GM21619 (cell line): ENCODE data around the gene WIPF3.
"Not testable (repeated sequence)": the region's sequence is repeated elsewhere in the genome, so short reads cannot be mapped to it uniquely, and the experiment has no call there.

Experiments used
- ATAC-seq: cut with Tn5 transposase; IDR thresholded peaks from one replicate; pipeline ENCODE4 v1.9.1; 2021; ENCODE audit not compliant: unreplicated experiment

The WIPF3 gene

GRCh38 chr7:29946428-29947186 lies 140.3 kb downstream of the WIPF3 start:
- ATAC-seq, result no peak

GRCh38 chr7:29948587-29948986 lies 142.3 kb downstream of the WIPF3 start:
- ATAC-seq, result no peak

GRCh38 chr7:29950480-29950879 lies 144.2 kb downstream of the WIPF3 start:
- no peak for ATAC-seq

- ATAC-seq, result no peak
Observed at GRCh38 chr7:29951206-29951605, 144.9 kb downstream of the WIPF3 start.

- no peak for ATAC-seq
Observed at GRCh38 chr7:29953726-29954347, 147.5 kb downstream of the WIPF3 start.

GRCh38 chr7:29955075-29955792 lies 148.9 kb downstream of the WIPF3 start:
- no peak for ATAC-seq

GRCh38 chr7:29955799-29956486 lies 149.6 kb downstream of the WIPF3 start:
- ATAC-seq, result peak; percentile 88

GRCh38 chr7:29956487-29956836 lies 150.2 kb downstream of the WIPF3 start:
- ATAC-seq, result no peak

GRCh38 chr7:29957521-29958310 lies 151.4 kb downstream of the WIPF3 start:
- ATAC-seq, result no peak

GRCh38 chr7:29958667-29959358 lies 152.5 kb downstream of the WIPF3 start:
- ATAC-seq, result no peak

GRCh38 chr7:29961611-29962010 lies 155.3 kb downstream of the WIPF3 start:
- not testable (repeated sequence) for ATAC-seq

- ATAC-seq, result no peak
Observed at GRCh38 chr7:29962035-29962434, 155.7 kb downstream of the WIPF3 start.

- ATAC-seq, result no peak
Observed at GRCh38 chr7:29965030-29965429, 158.7 kb downstream of the WIPF3 start.
